Measurements from ENCODE around the gene SYNPO.

- TF ChIP-seq CTCF (IDR thresholded peaks at IDR 0.05 in 4 of 5, conservative IDR thresholded peaks at IDR 0.05 in 1 of 5): no peak
- peak; percentile 2 to 71 for TF ChIP-seq POLR2A (IDR thresholded peaks at IDR 0.05)
Measured at GRCh38 chr5:150632305-150633160, 7.9 kb upstream of the SYNPO start.
